H7 (cell line): ENCODE results near the gene HSF2. TPM values are rescaled to one million over a fixed set of nuclear protein-coding genes. Genes with fewer than 3 reads are reported as not detected.

Experiments used
- DNase-seq: peaks from one replicate; pipeline ENCODE4 v3.0.0; 2012
- H3K27me3 ChIP-seq: 2 replicates; pipeline ENCODE4 v1.6.0; 2011; ENCODE audit warnings: mild to moderate bottlenecking, low read length; ENCODE audit not compliant: control insufficient read depth, insufficient read depth
- H3K36me3 ChIP-seq: replicated peaks from 2 replicates; pipeline ENCODE4 v1.5.1; 2011; ENCODE audit warnings: low read length; ENCODE audit not compliant: control insufficient read depth, insufficient read depth
- H3K4me3 ChIP-seq: 2 replicates; pipeline ENCODE4 v1.5.1; 2011; ENCODE audit warnings: low read depth, mild to moderate bottlenecking, control low read depth, low read length, moderate library complexity; ENCODE audit not compliant: insufficient read depth
- total RNA-seq: library from RNA; depleted of rRNA; stranded (reverse); fragments of >200 nt; shearing (Covaris generic); gene quantifications from 2 replicates; pipeline ENCODE4 v1.2.3, GENCODE V29; 2014; rRNA removed

The HSF2 gene, protein sequence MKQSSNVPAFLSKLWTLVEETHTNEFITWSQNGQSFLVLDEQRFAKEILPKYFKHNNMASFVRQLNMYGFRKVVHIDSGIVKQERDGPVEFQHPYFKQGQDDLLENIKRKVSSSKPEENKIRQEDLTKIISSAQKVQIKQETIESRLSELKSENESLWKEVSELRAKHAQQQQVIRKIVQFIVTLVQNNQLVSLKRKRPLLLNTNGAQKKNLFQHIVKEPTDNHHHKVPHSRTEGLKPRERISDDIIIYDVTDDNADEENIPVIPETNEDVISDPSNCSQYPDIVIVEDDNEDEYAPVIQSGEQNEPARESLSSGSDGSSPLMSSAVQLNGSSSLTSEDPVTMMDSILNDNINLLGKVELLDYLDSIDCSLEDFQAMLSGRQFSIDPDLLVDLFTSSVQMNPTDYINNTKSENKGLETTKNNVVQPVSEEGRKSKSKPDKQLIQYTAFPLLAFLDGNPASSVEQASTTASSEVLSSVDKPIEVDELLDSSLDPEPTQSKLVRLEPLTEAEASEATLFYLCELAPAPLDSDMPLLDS
- total RNA-seq: 31.6 and 40.5 TPM in 2 replicates

DNA sequence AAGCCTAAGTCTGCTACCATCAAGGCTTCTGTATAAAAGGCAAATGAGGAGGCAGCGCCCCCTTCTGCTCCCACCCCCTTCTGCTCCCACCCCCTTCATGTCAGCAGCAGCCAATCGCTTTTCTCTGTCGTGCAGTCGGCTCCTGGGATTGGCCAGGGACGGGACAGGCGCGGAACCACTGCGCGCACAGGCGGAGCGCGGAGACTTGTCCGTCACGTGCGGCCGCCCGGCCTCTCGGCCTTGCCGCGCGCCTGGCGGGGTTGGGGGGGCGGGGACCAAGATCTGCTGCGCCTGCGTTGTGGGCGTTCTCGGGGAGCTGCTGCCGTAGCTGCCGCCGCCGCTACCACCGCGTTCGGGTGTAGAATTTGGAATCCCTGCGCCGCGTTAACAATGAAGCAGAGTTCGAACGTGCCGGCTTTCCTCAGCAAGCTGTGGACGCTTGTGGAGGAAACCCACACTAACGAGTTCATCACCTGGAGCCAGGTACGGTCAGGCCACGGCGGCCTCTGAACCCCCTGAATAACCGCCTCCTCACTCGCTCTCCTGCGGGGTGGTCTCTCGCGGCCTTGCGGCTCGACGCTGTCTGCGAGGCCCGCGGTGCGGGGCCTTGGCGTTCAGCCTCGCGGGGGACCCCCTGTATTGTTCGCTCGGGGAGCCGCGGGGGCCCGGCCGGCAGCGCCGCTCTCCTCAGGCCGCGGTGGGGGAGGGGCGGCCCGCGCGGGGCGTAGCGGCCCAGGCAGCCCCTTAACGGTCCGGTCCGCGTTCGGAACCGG, at the start of gene HSF2:
HSF2 (plus strand) TSS at position 305 of the 773 bp plus-strand sequence; CDS start at position 391, 86 bp downstream.
- Histone ChIP-seq H3K27me3 (peaks cover 42% of the 10 kb centered on the region), H3K4me3 (peak within 1 kb of the TSS; percentile 98)
- peak; percentile 92 for DNase-seq

DNA sequence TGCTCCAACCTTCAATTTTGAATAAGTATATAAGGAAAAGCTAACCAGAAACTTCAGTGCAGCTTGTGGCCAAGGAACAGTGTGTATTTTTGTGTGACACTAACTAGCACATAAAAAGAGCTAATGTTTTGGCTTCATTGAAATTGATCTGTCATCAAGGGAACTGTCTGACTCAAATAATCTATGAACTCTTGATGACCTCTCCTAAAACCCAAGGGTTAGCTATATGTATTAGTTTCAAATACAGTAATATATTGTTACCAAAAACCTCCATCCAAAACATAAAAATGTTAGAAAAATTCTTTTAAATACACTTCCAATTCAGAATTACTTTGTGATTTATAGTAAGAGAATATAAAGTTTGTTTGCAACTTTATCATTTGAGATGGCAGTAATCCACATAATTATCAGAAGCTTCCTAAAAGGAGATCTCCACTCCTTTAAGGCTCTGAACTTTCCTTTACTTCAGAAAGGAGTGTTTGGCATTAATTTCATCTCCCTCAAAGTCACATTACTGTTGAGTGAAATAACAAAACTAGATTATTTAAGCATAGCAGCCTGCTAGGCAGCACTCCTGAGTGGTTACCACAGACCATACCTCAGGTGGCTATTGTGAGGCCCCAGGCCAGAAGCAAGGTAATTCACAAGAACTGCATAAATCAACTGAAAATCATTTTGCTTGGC, 46.3 kb upstream of the HSF2 start:
- no peaks in the 10 kb centered on the region for H3K27me3 ChIP-seq

More for the DNA sequence above, at the start of gene HSF2:
- no peaks in the 10 kb centered on the region; the same call in 1 of the 2 replicates for H3K36me3 ChIP-seq

DNA sequence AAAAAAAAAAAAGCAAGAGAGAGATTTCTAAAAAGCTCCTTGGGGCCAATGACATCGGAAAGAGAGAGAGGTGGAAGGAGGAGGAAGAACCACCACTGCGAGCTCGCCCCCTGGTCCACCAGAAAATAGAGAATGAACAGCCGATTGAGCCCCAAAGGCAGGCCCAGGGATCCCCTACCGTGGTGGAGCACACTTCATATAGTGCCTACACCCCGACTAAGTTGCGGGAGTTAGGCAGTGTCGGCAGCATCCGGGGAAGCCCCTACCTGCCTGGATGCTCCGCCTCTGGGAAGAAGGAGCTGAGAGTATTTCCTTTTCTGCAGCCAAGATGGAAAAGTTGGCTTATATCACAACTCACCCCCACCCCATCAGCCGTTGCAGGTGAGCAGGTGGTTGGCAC, 38.6 kb upstream of the HSF2 start:
- no peak for DNase-seq
- H3K4me3 ChIP-seq: no peak overlapping the region
- no peaks in the 10 kb centered on the region for H3K36me3 ChIP-seq
- H3K27me3 ChIP-seq: no peaks in the 10 kb centered on the region

More for the DNA sequence above, 46.3 kb upstream of the HSF2 start:
- no peak overlapping the region for H3K4me3 ChIP-seq
- no peaks in the 10 kb centered on the region for H3K36me3 ChIP-seq
- DNase-seq: no peak

- no peak for DNase-seq
- Histone ChIP-seq H3K27me3 (no peaks in the 10 kb centered on the region), H3K36me3 (no peaks in the 10 kb centered on the region), H3K4me3 (no peak overlapping the region)
These were observed 38.0 kb upstream of the HSF2 start for GRCh38 chr6:122361314-122361979.

GRCh38 chr6:122363769-122364483, 35.5 kb upstream of the HSF2 start:
- Histone ChIP-seq H3K4me3 (no peak overlapping the region), H3K36me3 (no peaks in the 10 kb centered on the region), H3K27me3 (no peaks in the 10 kb centered on the region)
- no peak for DNase-seq

- no peak for DNase-seq
- Histone ChIP-seq H3K4me3 (no peak overlapping the region), H3K27me3 (no peaks in the 10 kb centered on the region), H3K36me3 (no peaks in the 10 kb centered on the region)
These were observed 33.6 kb upstream of the HSF2 start for GRCh38 chr6:122365775-122366403.

GRCh38 chr6:122367171-122367570, 32.3 kb upstream of the HSF2 start:
- Histone ChIP-seq H3K4me3 (no peak overlapping the region), H3K36me3 (no peaks in the 10 kb centered on the region), H3K27me3 (no peaks in the 10 kb centered on the region)
- DNase-seq: no peak

DNA sequence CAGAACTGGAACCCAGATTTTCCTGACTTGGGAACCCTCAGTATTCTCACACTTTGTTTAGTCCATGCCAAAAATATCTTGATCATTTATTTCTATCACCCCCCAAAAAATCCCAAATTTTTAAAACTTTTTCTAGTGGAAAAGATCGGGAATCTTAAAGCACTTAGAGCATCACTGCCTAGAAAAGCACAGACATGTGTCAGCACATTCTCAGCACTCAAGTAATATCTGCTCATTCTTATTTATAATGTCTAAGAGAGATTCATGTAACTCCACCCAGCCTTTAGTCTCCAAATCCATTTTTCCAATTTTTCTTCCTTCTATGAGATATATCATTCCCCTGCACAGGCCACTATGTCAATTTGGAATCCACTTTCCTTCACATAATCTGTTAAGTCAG, 29.9 kb upstream of the HSF2 start:
- H3K27me3 ChIP-seq: no peaks in the 10 kb centered on the region
- no peak overlapping the region for H3K4me3 ChIP-seq
- no peaks in the 10 kb centered on the region for H3K36me3 ChIP-seq
- no peak for DNase-seq

- Histone ChIP-seq H3K36me3 (no peaks in the 10 kb centered on the region), H3K4me3 (no peak overlapping the region), H3K27me3 (no peaks in the 10 kb centered on the region; the same call in 1 of the 2 replicates)
- no peak for DNase-seq
These were observed 26.8 kb upstream of the HSF2 start for GRCh38 chr6:122372647-122373046.

GRCh38 chr6:122374307-122374706, 25.1 kb upstream of the HSF2 start:
- Histone ChIP-seq H3K36me3 (no peaks in the 10 kb centered on the region), H3K27me3 (no peaks in the 10 kb centered on the region; the same call in 1 of the 2 replicates), H3K4me3 (no peak overlapping the region)
- DNase-seq: no peak

DNA sequence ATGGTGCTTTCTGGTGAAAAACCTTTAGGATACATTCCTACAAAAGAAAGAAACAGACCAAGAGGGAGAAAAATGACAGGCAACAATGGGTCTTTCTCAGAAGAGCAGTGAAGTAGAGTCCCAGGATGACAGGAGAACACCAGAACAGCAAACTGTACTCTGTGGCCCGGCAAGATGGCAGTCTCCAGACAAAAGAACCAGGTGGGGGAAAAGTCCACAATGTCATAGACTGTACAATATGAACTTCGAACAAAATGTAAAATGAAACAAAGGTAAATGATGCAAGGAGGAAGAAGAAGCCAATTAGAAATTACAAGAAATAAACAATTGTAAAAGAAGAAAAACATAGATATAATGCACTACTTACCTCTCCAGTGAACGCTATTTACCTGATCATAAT, 23.2 kb upstream of the HSF2 start:
- Histone ChIP-seq H3K4me3 (no peak overlapping the region), H3K27me3 (no peaks in the 10 kb centered on the region; the same call in 1 of the 2 replicates), H3K36me3 (no peaks in the 10 kb centered on the region)
- no peak for DNase-seq

- H3K4me3 ChIP-seq: no peak overlapping the region
- H3K27me3 ChIP-seq: peaks cover 17% of the 10 kb centered on the region
- no peaks in the 10 kb centered on the region for H3K36me3 ChIP-seq
- DNase-seq: peak; percentile 7
These were observed 17.8 kb upstream of the HSF2 start for GRCh38 chr6:122381494-122382265.
